Measurements from ENCODE around the gene PRKCG. TPM values are rescaled to one million over a fixed set of nuclear protein-coding genes. Genes with fewer than 3 reads are reported as not detected.

PRKCG gene
- total RNA-seq, 1 donor from 2014 or later: not detected

DNA sequence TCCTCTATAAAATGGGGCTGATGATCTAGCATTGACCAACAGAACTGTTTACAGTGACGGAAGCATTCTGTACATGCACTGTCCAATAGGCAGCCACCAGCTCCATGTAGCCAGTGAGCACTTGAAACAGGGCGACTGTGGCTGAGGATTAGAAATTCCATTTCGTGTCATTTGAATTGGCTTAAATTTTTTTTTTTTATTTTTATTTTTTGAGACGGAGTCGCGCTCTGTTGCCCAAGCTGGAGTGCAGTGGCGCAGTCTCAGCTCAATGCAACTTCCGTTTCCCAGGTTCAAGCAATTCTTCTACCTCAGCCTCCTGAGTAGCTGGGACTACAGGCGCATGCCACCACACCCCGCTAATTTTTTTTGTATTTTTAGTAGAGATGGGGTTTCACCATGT is 3.0 kb downstream of the PRKCG start:
- intact Hi-C loops (cut with micrococcal nuclease): no loop called here

DNA sequence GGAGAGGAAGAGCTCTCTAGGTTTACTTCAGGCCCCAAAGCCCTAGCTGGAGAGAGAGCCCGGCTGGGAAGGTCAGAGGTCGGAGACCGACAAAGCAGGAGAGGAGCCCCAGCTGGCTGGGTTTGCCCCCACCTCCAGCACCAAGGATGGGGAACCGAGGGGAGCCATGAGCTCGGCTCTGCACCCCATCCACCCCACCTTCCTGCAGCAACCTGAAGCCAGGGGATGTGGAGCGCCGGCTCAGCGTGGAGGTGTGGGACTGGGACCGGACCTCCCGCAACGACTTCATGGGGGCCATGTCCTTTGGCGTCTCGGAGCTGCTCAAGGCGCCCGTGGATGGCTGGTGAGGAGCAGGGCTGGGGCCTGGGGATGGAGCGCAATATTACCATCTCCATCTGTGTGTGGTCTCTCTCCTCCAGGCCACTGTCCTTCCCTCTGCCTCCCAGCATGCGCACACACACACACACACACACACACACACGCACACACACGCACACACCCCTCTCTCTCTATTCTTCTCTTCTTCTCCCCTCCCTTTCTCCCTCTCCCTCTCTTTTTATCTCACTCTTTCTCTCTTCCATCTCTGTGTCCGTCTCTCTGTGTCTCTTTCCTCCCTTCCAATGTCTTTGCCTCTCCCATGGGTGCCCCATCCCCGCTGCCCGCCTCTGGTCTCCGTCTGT is 10.4 kb downstream of the PRKCG start:
- intact Hi-C loops (cut with micrococcal nuclease): no loop called here
- Histone ChIP-seq H3K4me3 (no peak overlapping the region), H3K4me1 (peaks cover 5% of the 10 kb centered on the region), H3K36me3 (no peaks in the 10 kb centered on the region), H3K27me3 (ENCODE audit: low read depth) (peaks cover 88% of the 10 kb centered on the region), H3K9me3 (replicated peaks) (no peaks in the 10 kb centered on the region), H3K27ac (replicated peaks) (no peak overlapping the region)
- DNase-seq: no peak
- TF ChIP-seq, protein P1, sequence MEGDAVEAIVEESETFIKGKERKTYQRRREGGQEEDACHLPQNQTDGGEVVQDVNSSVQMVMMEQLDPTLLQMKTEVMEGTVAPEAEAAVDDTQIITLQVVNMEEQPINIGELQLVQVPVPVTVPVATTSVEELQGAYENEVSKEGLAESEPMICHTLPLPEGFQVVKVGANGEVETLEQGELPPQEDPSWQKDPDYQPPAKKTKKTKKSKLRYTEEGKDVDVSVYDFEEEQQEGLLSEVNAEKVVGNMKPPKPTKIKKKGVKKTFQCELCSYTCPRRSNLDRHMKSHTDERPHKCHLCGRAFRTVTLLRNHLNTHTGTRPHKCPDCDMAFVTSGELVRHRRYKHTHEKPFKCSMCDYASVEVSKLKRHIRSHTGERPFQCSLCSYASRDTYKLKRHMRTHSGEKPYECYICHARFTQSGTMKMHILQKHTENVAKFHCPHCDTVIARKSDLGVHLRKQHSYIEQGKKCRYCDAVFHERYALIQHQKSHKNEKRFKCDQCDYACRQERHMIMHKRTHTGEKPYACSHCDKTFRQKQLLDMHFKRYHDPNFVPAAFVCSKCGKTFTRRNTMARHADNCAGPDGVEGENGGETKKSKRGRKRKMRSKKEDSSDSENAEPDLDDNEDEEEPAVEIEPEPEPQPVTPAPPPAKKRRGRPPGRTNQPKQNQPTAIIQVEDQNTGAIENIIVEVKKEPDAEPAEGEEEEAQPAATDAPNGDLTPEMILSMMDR (IDR thresholded peaks at IDR 0.05; ENCODE audit: borderline replicate concordance): no peak

More for the DNA sequence above, 3.0 kb downstream of the PRKCG start:
- Histone ChIP-seq H3K27me3 (ENCODE audit: low read depth) (peaks cover 83% of the 10 kb centered on the region), H3K4me3 (no peak overlapping the region), H3K4me1 (peaks cover 18% of the 10 kb centered on the region), H3K27ac (replicated peaks) (no peak overlapping the region), H3K9me3 (replicated peaks) (no peaks in the 10 kb centered on the region), H3K36me3 (no peaks in the 10 kb centered on the region)
- no peak for DNase-seq
- TF ChIP-seq, protein P1 (IDR thresholded peaks at IDR 0.05; ENCODE audit: borderline replicate concordance): no peak

- Histone ChIP-seq H3K27ac (replicated peaks) (no peak overlapping the region), H3K4me1 (peaks cover 5% of the 10 kb centered on the region), H3K4me3 (no peak overlapping the region), H3K27me3 (ENCODE audit: low read depth) (peaks cover 90% of the 10 kb centered on the region), H3K36me3 (no peaks in the 10 kb centered on the region), H3K9me3 (replicated peaks) (no peaks in the 10 kb centered on the region)
- TF ChIP-seq, protein P1 (IDR thresholded peaks at IDR 0.05; ENCODE audit: borderline replicate concordance): no peak
- intact Hi-C loops (cut with micrococcal nuclease): no loop called here
- no peak for DNase-seq
Measured at GRCh38 chr19:53892981-53893325, 11.0 kb downstream of the PRKCG start.

- intact Hi-C loops (cut with micrococcal nuclease): no loop called here
- no peaks in the 10 kb centered on the region for H3K36me3 ChIP-seq
Measured at GRCh38 chr19:53894707-53895106, 12.7 kb downstream of the PRKCG start.

GRCh38 chr19:53896682-53897081 is 14.7 kb downstream of the PRKCG start:
- Histone ChIP-seq H3K27me3 (ENCODE audit: low read depth) (peaks cover 99% of the 10 kb centered on the region), H3K4me1 (no peaks in the 10 kb centered on the region), H3K9me3 (replicated peaks) (no peaks in the 10 kb centered on the region), H3K36me3 (no peaks in the 10 kb centered on the region), H3K27ac (replicated peaks) (no peak overlapping the region), H3K4me3 (no peak overlapping the region)
- no peak for DNase-seq
- intact Hi-C loops (cut with micrococcal nuclease): no loop called here
- TF ChIP-seq, protein P1 (IDR thresholded peaks at IDR 0.05; ENCODE audit: borderline replicate concordance): no peak

More at GRCh38 chr19:53894707-53895106, 12.7 kb downstream of the PRKCG start:
- H3K27ac ChIP-seq (replicated peaks): no peak overlapping the region
- no peak for DNase-seq
- TF ChIP-seq, protein P1 (IDR thresholded peaks at IDR 0.05; ENCODE audit: borderline replicate concordance): no peak
- H3K9me3 ChIP-seq (replicated peaks): no peaks in the 10 kb centered on the region
- H3K27me3 ChIP-seq (ENCODE audit: low read depth): peaks cover 99% of the 10 kb centered on the region
- H3K4me1 ChIP-seq: peaks cover 4% of the 10 kb centered on the region
- H3K4me3 ChIP-seq: no peak overlapping the region
